HUDEP-2 (cell line): ENCODE data around the gene FUT3.
A peak's percentile ranks its signal among the peaks of the same experiment; 100 is the strongest.
"Not testable (repeated sequence)": the region's sequence is repeated elsewhere in the genome, so short reads cannot be mapped to it uniquely, and the experiment has no call there.

Source experiments
- DNase-seq, 76 experiments: peaks; one replicate each; lab custom pipeline; 2025; ENCODE audit not compliant: unreplicated experiment in 76 of 76; lab: John Stamatoyannopoulos, UW

Gene FUT3

GRCh38 chr19:5850743-5851293 is 431 bp downstream of the FUT3 start:
- DNase-seq: peak in 1 of 76 experiments; percentile 10

GRCh38 chr19:5850189-5850588 is 1.1 kb downstream of the FUT3 start:
- no peak for DNase-seq

DNA sequence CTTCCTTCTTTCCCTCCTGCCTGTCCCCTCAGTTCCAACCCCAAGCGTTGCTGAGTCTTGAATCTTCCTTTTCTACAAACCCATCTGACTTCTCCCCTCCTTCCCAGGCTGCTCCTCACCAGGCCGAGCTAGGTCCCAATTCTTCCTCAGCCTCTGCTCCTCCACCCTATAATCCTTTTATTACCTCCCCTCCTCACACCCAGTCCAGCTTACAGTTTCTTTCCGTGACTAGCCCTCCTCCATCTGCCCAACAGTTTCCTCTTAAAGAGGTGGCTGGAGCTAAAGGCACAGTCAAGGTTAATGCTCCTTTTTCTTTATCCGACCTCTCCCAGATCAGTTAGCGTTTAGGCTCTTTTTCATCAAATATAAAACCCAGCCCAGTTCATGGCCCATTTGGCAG is 2.6 kb downstream of the FUT3 start:
- DNase-seq: not testable (repeated sequence)

- not testable (repeated sequence) for DNase-seq
Observed at GRCh38 chr19:5847846-5848245, 3.4 kb downstream of the FUT3 start.

- DNase-seq: no peak
Observed at GRCh38 chr19:5844456-5845433, 6.5 kb downstream of the FUT3 start.

DNA sequence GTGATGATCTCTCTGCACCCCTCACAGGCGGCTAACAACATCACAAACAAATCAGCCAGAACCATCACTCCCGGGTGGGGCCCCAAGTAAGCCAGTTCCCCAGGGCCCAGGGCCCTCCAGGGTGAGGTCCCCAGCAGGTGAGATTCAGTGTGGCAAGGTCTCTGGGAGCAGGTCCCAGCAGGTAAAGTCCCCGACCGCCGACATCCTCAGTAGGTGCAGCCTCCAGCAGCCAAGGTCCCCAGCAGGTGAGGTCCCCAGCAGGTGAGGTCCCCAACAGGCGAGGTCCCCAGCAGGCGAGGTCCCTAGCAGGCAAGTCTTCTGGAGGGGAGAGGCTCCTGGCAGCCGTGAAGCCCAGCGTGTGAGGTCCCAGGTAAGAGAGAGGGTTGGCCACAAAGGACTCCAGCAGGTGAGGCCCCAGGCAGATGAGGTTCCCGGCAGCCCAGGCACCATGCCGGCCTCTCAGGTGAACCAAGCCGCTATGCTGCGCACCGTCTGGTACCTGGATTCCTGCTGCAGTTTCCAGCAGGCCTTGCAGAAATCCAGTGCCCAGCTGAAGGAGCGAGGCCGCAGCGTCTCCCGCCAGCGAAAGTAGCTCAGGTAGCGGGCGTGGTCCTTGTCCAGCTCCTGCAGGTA is 7.8 kb downstream of the FUT3 start:
- no peak for DNase-seq

DNA sequence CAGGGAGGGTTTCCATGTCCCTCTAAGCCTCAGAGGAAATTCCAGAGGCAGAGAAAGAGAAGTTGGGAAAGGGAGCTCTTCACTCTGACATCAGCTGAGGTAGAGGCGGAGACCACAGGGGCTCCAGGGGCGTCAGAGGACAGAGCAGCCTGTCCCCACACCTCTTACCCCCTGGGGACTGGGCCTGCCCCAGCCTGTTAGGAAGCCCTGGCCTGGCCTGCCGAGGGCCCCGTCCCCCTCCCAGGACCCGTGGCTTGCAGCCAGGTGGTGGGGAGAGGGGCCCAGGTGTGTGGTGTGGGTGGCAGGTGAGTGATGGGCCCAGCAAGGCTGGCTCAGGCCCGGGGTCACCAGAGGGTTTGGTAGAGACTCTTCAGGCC is 9.5 kb downstream of the FUT3 start:
- not testable (repeated sequence) for DNase-seq

DNA sequence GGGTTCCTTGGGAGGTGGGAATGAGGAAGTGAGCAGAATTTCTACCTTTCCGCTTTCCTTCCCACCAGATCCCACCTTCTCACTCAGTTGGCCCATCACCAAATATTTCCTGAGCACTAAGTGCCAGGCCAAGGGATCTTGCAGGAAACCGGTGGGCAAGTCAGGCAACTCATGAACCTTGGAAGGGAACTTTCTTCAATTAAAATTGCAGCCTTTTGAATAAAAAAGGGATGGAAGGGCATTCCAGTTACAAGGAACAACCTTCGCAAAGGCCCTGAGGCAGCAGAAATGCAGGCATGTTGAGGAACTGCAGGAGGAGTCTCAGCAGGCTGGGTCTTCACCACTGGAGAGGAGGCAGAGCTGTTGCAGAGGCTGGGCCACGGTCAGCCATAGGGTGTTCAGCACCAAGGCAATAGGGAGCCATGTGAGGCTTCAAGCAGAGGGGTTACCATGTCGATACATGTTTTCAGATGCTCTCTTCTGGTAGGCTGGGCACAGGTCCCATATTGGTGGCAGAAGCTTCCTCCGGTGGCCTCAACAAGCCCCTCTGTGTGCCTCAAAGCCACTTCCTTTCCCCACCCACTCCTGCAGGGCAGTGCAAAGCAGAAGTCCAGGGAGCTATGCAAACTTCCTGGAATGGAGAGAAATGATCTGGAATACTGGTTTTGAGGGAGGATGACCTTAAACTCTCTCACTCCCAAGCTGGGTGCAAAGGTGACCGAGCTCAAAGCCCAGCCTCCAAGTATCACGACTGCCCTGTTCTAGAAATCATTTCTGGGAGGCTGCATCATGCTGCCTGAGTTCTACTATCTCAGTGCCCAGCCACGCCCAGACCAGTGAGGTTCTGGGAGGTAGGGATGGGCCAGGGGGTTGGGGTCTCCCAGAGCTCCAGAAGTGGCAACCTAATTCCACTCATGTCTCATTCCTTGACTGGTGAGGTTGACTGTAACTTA is 11.9 kb downstream of the FUT3 start, which contains the start of gene FUT6:
TSS of gene FUT6 (minus strand) at position 638 of the 953 bp plus-strand sequence. CDS start 7,135 bp downstream, outside the sequence.
- no peak for DNase-seq

DNA sequence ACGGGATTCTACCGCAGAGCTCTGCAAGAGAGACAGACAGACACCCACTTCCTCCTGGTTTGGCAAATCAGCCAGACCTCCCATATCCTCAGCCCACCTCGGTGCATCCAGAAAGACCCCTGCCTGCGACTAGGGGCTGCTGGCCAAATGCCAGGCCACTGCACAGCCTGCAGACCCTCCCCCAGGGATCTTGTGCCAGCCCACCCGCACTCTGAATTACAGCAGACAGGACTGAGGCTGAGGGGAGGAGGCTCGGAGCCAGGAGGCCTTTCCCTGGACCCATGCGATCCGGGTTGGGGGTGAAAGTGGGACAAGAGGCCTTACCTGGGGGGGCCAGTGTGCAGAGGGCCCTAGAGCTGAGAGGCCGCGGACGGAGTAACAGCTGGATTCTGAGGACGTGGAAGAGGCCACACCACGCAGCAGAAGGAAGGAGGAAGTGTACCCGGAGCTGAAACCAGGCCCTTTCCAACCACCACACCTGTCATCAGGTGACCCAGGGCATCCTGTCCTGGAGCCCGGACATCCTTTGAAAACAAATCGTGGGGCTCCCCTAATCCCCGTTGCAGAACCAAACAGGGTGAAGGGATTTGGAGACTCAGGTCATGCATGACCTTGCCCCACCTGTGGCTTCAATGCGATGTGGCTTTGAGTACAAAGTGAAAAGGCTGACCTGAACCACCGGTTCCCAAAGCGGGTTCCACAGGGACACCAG is 12.7 kb downstream of the FUT3 start:
- no peak for DNase-seq

DNA sequence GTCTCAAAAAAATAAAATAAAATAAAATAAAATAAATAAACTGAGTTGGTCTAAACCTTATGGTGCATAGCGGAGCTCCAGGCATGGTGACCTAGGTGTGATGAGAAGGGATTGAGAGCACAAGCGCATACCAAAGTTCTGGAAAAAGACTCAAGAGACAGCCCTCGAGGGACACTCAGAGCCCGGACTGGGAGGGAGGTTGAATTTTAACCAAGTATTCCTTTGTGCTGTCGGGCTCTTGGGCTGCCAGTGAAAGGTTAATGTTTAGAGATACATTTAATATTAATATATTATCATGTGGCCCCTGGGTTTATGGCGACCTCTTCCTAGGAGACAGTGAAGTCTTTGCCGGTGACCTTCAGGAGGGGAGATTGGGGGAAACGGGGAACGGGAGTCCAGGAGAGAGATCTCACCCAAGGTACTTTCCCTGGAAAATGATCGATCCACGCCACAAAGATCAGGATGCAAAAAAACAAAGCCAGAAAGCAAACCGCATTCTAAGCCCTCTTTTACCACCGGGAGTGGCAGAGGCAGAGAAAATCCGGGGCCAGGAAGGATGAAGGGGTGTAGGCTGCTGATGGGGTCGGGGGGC is 13.4 kb downstream of the FUT3 start:
- no peak for DNase-seq

DNA sequence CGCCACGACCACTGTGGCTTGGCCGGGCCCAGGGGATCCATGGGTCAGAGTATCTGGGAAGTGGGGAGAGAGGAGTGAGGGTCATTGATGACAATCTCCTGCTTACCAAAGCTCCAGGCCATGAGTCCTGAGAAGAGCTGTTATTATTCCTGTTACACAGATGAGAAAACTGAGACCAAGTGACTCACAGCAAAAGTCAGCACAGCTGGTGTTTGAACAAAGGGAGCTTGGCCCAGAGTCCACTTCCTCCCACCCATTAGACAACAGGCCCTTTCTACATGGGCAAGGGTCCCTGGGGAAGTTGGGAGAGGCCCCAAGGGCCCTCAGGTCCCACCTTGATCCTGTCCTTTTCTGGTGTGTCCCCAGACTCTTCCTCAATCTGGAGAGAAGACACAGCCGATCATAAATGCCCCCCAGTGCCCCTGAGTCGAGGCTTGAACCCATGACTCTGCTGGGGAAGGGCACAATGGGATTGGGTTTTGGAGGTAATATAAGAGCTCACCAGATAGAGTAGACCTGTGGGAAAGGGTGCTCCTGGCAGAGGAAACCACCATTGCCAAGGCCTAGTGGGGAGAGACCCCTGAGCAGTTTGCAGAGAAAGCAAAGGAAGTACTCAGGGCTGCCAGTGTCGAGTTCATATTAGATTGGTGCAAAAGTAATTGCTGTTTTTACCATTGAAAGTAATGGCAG is 18.6 kb downstream of the FUT3 start:
- no peak for DNase-seq

GRCh38 chr19:5832061-5832460 is 19.2 kb downstream of the FUT3 start:
- DNase-seq: no peak

GRCh38 chr19:5831159-5831558 is 20.1 kb downstream of the FUT3 start:
- no peak for DNase-seq

- DNase-seq: no peak
Observed at GRCh38 chr19:5829567-5830310, 21.5 kb downstream of the FUT3 start.

DNA sequence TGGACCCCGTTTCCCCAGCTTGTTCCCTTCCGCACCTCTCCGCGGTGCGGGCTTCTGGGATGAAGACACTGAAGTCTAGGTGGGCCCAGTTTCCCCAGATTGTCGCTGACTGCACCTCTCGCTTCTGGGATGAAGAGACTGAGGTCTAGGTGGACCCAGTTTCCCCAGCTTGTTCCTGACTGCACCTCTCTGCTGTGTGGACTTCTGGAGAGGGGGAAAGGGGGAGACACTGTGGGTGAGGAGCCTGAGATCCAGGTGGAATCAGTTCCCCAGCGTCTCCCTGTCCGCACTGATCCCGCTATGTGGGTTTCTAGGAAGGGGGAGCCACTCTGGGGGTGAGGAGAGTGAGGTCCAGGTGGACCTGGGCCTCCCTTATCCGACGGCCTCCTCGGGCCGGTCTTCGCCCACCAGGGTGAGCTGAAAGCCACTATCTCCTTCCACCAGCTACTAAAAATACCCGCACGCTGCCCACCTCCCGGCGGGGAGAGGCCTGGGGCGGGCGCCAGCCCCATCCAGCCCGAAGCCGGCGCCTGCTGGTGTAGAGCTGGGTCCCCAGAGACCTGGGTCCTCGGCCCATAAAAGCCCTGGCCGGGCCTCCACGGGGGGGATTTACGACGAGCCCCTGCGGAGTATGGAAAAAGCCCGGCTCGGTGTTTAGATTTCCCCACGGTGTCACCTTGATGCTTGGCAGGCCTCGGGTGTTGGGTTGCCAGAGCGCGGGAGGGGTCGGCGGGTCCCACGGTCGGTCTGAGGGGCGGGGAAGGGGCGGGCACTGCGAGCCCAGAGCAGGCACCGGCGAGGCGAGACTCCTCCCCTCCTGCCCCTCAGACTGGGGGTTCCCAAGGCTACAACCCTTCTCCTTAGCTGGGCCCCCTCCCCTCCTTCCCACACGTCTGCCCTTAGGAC is 22.3 kb downstream of the FUT3 start:
- DNase-seq: peak in 36 of 76 experiments; percentile 14 to 82 (median 38)

DNA sequence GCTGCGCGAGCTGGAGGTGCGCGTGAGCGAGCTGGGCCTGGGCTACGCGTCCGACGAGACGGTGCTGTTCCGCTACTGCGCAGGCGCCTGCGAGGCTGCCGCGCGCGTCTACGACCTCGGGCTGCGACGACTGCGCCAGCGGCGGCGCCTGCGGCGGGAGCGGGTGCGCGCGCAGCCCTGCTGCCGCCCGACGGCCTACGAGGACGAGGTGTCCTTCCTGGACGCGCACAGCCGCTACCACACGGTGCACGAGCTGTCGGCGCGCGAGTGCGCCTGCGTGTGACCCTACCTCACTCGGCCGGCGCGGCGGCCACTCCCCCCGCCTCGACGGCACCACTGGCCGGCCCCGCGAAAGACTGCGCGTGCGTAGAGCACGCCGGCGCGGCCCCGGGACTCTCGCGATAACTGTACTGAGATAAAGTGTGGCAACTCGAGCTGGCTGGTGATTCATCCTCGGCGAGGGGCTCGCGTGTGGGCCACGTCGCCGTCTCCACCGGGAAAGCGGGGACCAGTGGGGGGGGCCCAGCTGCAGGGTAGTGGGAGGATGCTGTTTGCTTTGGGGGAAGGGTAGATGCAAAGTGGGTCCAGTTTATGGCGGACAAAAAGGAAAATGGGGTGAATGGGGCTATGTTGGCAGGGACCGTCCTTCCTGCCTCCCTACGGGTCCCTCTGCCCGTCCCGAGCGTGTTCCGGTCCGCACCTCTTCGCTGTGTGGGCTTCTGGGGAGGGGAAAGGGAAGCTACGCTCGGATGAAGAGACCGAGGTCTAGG is 23.2 kb downstream of the FUT3 start:
- DNase-seq: peak in 75 of 76 experiments; percentile 68 to 98 (median 93)
